ENCODE data around the gene MSI2.

DNA sequence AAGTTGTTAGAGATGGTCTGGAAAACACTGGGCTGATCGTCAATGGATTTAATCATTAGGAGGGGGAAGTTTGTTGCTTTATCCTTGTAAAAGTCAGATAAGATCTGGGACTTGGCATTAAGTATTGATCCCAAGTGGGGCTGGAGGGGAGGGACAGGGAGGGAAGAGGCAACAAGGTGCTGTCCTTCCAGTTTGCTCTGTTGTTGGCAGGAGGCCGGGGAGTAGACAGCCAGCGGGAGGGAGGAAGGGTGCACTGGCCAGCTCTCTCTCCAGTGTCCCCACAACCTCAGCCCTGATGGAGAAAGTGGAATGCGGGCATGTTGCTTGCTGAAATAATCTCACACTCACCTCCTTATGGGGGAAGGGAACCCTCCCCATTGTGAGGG is 278.5 kb downstream of the MSI2 start:
- TF ChIP-seq TEAD4 (IDR thresholded peaks at IDR 0.05) (no peak), MAX (IDR thresholded peaks at IDR 0.05) (no peak), YY1 (IDR thresholded peaks at IDR 0.05; ENCODE audit: low read depth) (no peak)

Data from Ishikawa (cell line).